ENCODE measurements around the gene ZFHX2.
"Not testable (repeated sequence)": the region's sequence is repeated elsewhere in the genome, so short reads cannot be mapped to it uniquely, and the experiment has no call there.

ZFHX2 gene

DNA sequence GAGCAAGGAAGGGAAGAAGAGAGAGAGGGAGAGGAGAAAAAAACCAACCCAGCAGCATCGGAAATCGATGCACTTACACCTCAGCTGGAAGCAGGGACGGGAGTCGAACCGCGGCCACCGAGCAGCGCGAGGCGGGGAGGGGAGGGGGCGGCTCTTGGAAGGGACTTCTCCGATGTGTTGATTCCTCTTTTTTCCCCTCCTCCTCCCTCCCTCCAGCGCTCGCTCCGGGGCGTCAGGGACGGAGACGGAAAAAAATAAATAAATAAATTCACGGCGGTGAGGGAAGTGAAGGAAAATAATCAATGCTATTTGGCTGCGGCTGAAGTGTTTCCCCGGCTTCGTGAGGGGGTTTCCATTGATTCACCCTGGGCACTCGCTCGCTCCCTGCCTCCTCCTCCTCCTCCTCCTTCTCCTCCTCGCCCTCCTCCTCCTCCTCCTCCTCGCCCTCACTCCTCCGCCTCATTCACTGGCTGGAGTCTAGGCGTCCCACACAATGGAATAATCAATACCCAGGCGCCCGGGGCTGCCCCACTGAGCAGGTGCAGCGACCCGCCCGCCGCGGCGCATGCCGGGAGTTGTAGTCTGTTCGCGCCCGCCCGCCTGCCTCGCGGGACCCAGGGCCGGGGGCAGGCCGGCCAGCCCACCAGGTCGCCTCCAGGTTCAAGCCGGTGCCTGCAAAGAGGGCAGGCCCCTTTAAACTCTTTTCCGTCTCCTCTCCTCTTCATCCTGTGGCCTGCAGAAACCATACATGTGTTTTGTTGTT is at the start of gene ZFHX2:
Gene ZFHX2, minus strand, starts transcription at position 500 of the 763 bp plus-strand sequence. CDS start 16,440 bp downstream, outside the sequence.
- DNase-seq: peak; percentile 61

DNA sequence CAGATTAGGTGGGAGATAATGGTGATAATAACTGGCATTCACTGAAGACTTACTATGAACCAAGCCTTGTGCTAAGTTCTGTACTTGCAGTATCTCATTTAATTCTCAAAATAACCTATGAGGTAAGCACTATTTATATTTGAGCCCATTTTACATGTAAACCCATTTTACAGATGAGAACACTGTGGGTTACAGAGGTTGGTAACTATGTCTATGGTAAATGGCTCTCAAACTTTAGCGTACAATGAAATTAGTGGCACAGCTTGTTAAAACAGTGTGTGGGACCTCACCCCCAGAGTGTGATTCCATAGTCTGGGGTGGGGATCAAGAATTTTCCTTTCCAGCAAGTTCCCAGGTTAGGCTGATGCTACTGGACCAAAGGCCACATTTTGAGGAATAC is 49.2 kb upstream of the ZFHX2 start:
- DNase-seq: no peak

DNA sequence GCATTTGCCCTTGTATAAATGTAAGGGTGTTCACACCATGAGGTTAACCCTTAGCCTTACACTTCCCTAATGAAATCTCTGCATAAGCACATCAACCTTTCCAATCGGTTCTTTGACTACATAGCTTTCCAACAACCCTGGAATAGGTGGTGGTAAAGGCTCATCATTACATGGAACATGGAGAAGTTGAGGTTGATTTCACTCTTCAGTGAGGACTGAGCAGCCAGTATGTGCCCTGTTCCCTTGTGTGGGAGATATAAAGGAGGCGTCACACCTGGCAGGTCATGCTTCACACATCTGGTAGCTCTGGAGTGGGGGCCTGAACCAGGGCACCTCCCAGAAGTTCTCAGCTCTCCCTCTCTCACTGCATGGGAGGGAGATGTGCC is 48.8 kb upstream of the ZFHX2 start:
- no peak for DNase-seq

DNA sequence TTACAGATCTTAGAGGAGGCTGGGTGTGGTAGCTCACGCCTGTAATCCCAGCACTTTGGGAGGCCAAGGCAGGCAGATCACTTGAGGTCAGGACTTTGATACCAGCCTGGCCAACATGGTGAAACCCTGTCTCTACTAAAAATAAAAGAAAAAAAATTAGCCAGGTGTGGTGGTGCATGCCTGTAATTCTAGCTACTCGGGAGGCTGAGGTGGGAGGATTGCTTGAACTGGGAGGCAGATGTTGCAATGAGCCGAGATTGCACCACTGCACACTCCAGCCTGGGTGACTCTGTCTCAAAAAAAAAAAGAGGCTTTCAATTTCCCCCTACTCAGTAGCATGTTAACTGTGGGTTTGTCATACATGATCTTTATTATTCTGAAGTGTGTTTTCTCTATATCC is 42.6 kb upstream of the ZFHX2 start:
- DNase-seq: not testable (repeated sequence)

- no peak for DNase-seq
Observed at GRCh38 chr14:23590198-23590597, 38.6 kb upstream of the ZFHX2 start.

DNA sequence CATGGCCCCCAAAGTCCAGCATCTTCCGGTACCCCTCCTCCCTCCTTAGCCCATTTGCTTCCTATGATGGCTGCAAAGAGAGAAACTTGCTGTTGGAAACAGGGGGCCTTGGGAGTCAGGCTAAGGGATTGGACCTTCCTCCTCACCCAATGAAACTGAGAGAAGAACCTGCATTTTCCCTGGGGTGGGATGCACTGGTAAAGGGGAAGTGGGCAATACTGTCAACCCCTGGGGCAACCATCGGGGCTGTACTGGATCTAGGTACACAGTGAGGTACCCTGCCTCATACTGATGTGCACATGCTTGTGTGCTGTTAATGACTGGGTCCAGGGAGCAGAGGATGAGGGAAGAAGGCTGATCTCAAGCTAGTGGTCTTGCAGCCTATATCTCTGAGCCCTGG is 38.0 kb upstream of the ZFHX2 start:
- DNase-seq: no peak

DNA sequence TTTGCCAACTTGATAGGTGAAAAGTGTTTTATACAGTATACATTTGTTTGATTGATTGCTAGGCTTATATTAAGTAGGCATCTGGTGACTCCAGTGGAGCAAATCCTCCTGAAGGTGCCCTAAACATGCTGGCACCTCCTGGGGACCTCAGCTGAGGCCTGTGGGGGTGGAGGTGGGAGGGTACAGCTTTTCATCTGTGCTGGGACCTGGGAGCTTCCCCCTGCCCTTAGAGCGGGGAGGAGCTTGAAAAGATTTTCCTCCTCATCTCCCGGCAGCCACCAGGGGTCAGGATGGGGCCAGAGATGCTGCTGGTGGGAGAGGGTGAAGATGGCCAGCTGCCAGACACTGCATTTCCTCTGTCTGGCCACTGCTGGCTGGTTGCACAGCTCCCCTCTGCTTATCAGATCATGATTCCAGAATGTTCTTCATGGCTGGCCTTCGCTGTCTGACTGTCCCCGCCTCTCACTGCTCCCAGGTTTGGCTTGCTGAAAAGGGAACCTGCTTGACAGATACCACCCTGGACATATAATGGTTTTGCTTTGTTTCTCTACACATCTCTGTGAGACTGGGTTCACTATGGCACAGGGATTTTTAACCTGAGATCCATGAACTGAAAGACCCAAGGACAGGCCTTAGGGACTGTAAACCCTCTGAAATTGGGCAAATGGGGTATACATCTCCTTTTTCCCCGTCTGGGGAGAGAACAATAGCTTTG is 37.5 kb upstream of the ZFHX2 start:
- DNase-seq: peak; percentile 81

DNA sequence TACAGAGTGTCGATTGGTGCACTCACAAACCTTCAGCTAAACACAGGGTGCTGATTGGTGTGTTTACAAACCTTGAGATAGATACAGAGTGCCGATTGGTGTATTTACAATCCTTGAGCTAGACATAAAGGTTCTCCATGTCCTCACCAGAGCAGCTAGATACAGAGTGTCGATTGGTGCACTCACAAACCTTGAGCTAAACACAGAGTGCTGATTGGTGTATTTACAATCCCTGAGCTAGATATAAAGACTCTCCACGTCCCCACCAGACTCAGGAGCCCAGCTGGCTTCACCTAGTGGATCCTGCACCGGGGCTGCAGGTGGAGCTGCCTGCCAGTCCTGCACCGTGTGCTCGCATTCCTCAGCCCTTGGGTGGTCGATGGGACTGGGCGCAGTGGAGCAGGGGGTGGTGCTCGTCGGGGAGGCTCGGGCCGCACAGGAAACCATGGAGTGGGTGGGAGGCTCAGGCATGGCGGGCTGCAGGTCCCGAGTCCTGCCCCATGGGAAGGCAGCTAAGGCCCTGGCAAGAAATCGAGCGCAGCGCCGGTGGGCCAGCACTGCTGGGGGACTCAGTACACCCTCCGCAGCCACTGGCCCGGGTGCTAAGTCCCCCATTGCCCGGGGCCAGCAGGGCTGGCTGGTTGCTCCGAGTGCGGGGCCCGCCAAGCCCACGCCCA is 33.1 kb upstream of the ZFHX2 start:
- not testable (repeated sequence) for DNase-seq

DNA sequence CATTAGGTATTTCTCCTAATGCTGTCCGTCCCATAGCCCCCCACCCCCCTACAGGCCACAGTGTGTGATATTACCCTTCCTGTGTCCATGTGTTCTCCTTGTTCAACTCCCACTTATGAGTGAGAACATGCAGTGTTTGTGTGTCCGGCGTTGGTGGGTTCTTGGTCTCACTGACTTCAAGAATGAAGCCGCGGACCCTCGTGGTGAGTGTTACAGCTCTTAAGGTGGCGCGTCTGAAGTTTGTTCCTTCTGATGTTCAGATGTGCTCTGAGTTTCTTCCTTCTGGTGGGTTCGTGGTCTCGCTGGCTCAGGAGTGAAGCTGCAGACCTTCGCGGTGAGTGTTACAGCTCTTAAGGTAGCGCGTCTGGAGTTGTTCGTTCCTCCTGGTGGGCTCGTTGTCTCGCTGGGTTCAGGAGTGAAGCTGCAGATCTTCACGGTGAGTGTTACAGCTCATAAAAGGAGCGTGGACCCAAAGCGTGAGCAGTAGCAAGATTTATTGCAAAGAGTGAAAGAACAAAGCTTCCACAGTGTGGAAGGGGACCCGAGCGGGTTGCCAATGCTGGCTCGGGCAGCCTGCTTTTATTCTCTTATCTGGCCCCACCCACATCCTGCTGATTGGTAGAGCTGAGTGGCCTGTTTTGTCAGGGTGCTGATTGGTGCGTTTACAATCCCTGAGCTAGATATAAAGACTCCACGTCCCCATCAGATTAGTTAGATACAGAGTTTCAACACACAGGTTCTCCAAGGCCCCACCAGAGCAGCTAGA is 32.4 kb upstream of the ZFHX2 start:
- not testable (repeated sequence) for DNase-seq

- DNase-seq: no peak
Observed at GRCh38 chr14:23582906-23583760, 31.6 kb upstream of the ZFHX2 start.

DNA sequence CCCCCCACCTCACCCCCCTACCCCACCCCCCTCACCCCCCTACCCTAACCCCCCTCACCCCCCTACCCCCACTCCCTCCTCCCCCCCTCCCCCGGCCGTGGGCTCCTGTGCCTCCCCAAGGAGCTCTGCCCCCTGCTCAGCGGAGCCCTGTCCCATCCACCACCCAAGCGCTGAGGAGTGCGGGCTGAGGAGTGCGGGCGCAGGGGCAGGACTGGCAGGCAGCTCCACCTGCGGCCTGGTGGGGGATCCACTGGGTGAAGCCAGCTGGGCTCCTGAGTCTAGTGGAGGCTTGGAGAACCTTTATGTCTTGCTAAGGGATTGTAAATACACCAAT is 29.4 kb upstream of the ZFHX2 start:
- DNase-seq: no peak

GRCh38 chr14:23580152-23580926 is 28.8 kb upstream of the ZFHX2 start:
- DNase-seq: no peak

GRCh38 chr14:23579739-23580138 is 28.2 kb upstream of the ZFHX2 start:
- no peak for DNase-seq

DNA sequence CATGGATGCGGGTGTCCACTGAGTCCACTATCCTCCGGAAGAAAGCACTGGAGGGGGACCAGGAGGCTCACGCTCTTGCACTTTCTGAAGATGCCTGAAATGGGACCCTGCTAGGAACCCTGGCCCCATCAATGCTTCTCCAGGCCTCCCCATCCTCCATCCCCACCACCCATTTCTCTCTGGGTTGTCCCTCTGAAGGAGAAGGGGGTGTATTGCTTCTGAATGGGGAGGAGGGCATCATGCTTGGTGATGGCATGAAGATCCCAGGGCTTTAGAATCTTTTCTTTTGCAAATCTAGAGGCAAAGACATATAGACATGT is 27.7 kb upstream of the ZFHX2 start:
- no peak for DNase-seq

DNA sequence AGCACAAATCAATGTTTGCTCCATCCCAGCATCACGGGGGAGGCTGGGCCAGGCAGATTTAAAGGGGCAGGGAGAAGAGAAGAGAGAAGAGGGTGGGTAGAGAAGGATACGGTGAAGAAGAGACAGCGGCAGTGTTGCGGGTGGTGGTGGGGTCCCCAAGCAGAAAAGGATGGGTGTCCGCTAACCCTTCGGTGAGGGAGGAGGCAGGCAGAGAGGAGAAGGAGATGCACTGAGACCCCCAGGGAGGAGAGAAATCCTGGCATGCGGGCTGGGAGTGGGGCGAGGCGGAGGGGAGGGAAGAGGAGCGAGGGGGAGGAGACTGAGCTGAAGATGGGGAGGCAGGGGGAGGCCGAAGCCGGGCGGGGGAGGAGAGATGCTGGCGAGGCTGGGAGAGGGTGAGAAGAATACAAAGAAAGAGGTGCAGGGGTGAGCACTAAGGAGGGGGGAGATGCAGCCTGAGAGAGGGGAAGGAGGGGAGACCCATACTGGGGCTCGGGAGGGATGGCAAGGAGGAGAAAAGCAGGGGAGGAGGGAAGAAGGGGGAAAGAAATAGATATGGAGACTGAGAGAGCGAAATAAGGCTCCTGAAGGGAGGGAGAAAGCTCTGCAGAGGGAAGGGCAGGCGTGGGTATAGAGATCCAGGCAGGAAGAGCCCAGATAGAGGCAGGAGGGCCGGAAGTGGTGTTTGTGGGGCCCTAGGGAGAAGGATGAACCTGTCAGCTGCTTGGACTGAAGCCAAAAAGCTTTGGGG is 27.2 kb upstream of the ZFHX2 start, which contains the start of gene JPH4:
Gene JPH4, minus strand, starts transcription at position 231 of the 751 bp plus-strand sequence. CDS start 1,337 bp downstream, outside the sequence.
- DNase-seq: no peak

DNA sequence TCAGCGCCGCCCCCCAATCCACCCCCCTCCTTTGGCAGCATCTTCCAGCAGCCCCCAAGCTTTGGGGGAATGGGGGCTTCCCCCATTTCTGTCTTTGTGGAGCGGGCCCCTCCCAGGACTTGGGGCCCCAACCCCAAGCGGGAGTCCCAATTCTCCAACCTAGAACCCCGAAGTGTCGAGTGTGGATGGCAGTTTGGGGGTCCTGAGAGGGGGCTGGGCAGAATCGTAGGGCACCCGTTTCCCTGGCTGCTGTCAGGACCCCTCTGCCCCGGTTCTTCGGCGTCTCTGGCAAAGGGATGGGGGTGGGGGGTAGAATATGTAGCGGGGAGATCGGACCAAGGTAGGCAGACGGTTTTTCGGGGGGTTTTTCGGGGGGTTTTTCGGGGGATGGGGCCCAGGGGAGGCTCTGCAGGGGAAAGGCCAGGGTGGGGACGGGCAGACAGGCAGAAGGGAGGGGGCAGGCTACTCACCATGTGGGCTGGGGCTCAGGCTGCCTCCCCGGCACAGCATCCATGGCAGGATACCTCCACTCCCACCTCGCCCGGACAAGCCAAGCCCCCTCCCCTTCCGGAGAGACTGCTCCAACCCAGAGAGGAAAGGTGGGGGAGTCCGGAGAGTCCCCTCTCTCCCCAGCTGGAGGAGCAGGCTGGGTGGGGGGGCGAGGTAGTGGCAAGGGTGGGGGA is 26.3 kb upstream of the ZFHX2 start:
- no peak for DNase-seq

- DNase-seq: no peak
Observed at GRCh38 chr14:23577004-23577681, 25.6 kb upstream of the ZFHX2 start.

DNA sequence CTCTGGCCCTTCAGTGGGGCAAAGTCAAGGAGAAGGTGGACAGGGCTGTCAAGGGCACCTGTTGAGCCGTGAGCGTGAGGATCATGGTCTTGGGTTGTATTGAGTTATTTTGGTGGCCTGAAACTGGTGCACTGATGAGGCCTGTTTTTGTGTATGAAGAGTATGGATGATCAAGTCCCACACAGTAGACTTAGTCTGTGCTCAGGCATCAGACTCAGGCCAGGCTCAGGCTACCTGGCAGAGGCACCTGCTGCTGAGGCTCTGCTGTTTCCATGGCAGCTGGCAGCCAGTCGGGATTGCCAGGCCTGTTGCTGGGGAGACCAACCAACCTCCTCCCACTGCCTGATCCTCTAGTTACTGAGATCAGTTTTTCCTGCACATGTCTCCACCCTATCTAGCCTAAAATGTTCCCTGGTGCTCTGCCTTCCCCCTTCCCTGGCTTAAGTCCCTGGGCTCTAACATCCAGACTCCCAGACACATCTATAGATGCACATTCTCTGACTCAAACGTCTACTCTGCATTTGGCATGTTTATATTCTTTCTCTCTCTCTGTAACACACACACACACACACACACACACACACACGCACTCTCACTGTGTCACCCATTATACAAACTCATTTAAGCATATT is 21.9 kb upstream of the ZFHX2 start:
- no peak for DNase-seq

DNA sequence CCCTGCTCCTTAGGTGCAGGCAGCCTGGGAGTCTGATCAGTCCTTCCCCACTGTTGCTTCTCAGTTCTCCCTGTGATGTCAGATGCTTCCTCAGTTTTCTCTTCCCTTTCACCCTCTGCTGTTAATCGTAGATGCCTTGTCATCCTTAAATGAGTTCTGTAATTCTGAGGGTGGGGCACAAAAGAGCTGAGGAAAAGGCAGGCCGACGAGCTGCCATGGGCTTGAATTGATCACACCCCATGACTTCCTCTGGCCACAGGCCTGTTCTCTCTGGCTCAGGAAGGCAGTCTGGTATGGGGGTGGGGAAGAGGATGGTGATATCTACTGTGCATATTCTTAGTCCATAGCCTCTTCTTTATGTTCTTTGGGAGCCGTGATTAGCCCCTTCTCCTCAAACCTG is 21.3 kb upstream of the ZFHX2 start:
- DNase-seq: peak; percentile 77
